OCI-LY1 (cell line): Measurements from ENCODE around the gene HSPA12A.

Experiments
- EZH2 ChIP-seq: fragments of 200-600 bp; sonication (generic), shearing (Covaris generic); IDR thresholded peaks from 2 replicates; pipeline ENCODE4 v1.8.0; 2017; ENCODE audit warnings: borderline replicate concordance, mixed run types, mild to moderate bottlenecking, antibody characterized with exemption, low read length, moderate library complexity, mixed read lengths
- TF ChIP-seq, protein P1 (sequence below): fragments of 200-600 bp; sonication (generic), shearing (Covaris generic); IDR thresholded peaks from 2 replicates; pipeline ENCODE4 v1.5.1; 2017; ENCODE audit warnings: mild to moderate bottlenecking, antibody characterized with exemption, low read length, moderate library complexity, mixed read lengths

- TF ChIP-seq, protein P1, sequence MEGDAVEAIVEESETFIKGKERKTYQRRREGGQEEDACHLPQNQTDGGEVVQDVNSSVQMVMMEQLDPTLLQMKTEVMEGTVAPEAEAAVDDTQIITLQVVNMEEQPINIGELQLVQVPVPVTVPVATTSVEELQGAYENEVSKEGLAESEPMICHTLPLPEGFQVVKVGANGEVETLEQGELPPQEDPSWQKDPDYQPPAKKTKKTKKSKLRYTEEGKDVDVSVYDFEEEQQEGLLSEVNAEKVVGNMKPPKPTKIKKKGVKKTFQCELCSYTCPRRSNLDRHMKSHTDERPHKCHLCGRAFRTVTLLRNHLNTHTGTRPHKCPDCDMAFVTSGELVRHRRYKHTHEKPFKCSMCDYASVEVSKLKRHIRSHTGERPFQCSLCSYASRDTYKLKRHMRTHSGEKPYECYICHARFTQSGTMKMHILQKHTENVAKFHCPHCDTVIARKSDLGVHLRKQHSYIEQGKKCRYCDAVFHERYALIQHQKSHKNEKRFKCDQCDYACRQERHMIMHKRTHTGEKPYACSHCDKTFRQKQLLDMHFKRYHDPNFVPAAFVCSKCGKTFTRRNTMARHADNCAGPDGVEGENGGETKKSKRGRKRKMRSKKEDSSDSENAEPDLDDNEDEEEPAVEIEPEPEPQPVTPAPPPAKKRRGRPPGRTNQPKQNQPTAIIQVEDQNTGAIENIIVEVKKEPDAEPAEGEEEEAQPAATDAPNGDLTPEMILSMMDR, result no peak
- TF ChIP-seq EZH2, result no peak
These were observed 88.5 kb downstream of the HSPA12A start for GRCh38 chr10:116653885-116654284.
